Measurements from ENCODE around the gene PHACTR1.

The PHACTR1 gene

GRCh38 chr6:12956991-12957320 lies 240.4 kb downstream of the PHACTR1 start:
- Histone ChIP-seq H4K20me1 (ENCODE audit: insufficient read depth, low read length) (no peaks in the 10 kb centered on the region), H3K9me3 (ENCODE audit: insufficient read depth, low read length) (no peaks in the 10 kb centered on the region), H3K27me3 (ENCODE audit: low read depth, low read length) (peaks cover 14% of the 10 kb centered on the region), H3K36me3 (replicated peaks; ENCODE audit: low read depth, low read length) (no peaks in the 10 kb centered on the region), H3K79me2 (ENCODE audit: low read length) (no peaks in the 10 kb centered on the region), H3K4me3 (ENCODE audit: low read length) (peak overlapping the region; percentile 81), H3K4me1 (ENCODE audit: low read length) (peaks cover 5% of the 10 kb centered on the region), H3K27ac (ENCODE audit: low read length) (no peak overlapping the region), H3K9ac (ENCODE audit: low read length) (peak overlapping the region; percentile 53), H3K4me2 (ENCODE audit: low read length) (peak overlapping the region; percentile 72), H2AFZ (ENCODE audit: low read depth, low read length) (peak overlapping the region; percentile 62; the same call in 1 of the 2 replicates)
- TF ChIP-seq CTCF (IDR thresholded peaks at IDR 0.05; ENCODE audit: low read depth, low read length) (no peak), EZH2phosphoT487 (IDR thresholded peaks at IDR 0.05; ENCODE audit: low read depth) (no peak)

- no peak for TF ChIP-seq CTCF (IDR thresholded peaks at IDR 0.05; ENCODE audit: low read depth, low read length)
- TF ChIP-seq EZH2phosphoT487 (IDR thresholded peaks at IDR 0.05; ENCODE audit: low read depth), result no peak
- H3K9me3 ChIP-seq (ENCODE audit: insufficient read depth, low read length), result no peaks in the 10 kb centered on the region
- H3K4me1 ChIP-seq (ENCODE audit: low read length), result peaks cover 10% of the 10 kb centered on the region
- peak overlapping the region; percentile 62; the same call in 1 of the 2 replicates for H2AFZ ChIP-seq (ENCODE audit: low read depth, low read length)
- peak overlapping the region; percentile 72 for H3K4me2 ChIP-seq (ENCODE audit: low read length)
- no peaks in the 10 kb centered on the region for H3K36me3 ChIP-seq (replicated peaks; ENCODE audit: low read depth, low read length)
- peak overlapping the region; percentile 81 for H3K4me3 ChIP-seq (ENCODE audit: low read length)
- H3K9ac ChIP-seq (ENCODE audit: low read length), result peak overlapping the region; percentile 53
- no peaks in the 10 kb centered on the region for H3K79me2 ChIP-seq (ENCODE audit: low read length)
- no peak overlapping the region for H3K27ac ChIP-seq (ENCODE audit: low read length)
- no peaks in the 10 kb centered on the region for H4K20me1 ChIP-seq (ENCODE audit: insufficient read depth, low read length)
- peaks cover 14% of the 10 kb centered on the region for H3K27me3 ChIP-seq (ENCODE audit: low read depth, low read length)
These were observed 240.9 kb downstream of the PHACTR1 start for GRCh38 chr6:12957321-12958051.

GRCh38 chr6:12958052-12958706 lies 241.6 kb downstream of the PHACTR1 start:
- H3K9ac ChIP-seq (ENCODE audit: low read length), result no peak overlapping the region
- no peak overlapping the region for H3K27ac ChIP-seq (ENCODE audit: low read length)
- peak overlapping the region; percentile 81; the same call in 1 of the 2 replicates for H3K4me3 ChIP-seq (ENCODE audit: low read length)

More at GRCh38 chr6:12958052-12958706, 241.6 kb downstream of the PHACTR1 start:
- Histone ChIP-seq H3K4me1 (ENCODE audit: low read length) (peaks cover 17% of the 10 kb centered on the region), H3K9me3 (ENCODE audit: insufficient read depth, low read length) (no peaks in the 10 kb centered on the region), H3K4me2 (ENCODE audit: low read length) (no peak overlapping the region), H3K79me2 (ENCODE audit: low read length) (no peaks in the 10 kb centered on the region), H3K27me3 (ENCODE audit: low read depth, low read length) (peaks cover 14% of the 10 kb centered on the region), H2AFZ (ENCODE audit: low read depth, low read length) (0 out of 2 replicates have a peak overlapping the region, but pooled peaks have one; percentile 62), H3K36me3 (replicated peaks; ENCODE audit: low read depth, low read length) (no peaks in the 10 kb centered on the region), H4K20me1 (ENCODE audit: insufficient read depth, low read length) (no peaks in the 10 kb centered on the region)
- TF ChIP-seq EZH2phosphoT487 (IDR thresholded peaks at IDR 0.05; ENCODE audit: low read depth), result no peak
- TF ChIP-seq CTCF (IDR thresholded peaks at IDR 0.05; ENCODE audit: low read depth, low read length), result no peak

Data from OCI-LY3 (cell line).